Transverse colon (tissue), 4 donors: ENCODE data around the gene AVPR2.

ENCODE experiments used
- POLR2A ChIP-seq: fragments of 450-650 bp; IDR thresholded peaks from one replicate; pipeline ENCODE4 v1.6.1; 2016; ENCODE audit warnings: antibody characterized with exemption, mild to moderate bottlenecking, moderate library complexity
- POLR2AphosphoS5 ChIP-seq, 3 donors: sonication (generic); formaldehyde crosslinking; IDR thresholded peaks; one replicate each; pipeline ENCODE4 v1.6.1; 2016; ENCODE audit warnings: antibody characterized with exemption in 3 of 3
- TF ChIP-seq, protein P1 (sequence below), 5 experiments: fragments of 200-600 bp in 3 of 5; fragments of 450-650 bp in 2 of 5; sonication (generic) in 3 of 5; IDR thresholded peaks; 1 replicate in 2 of 5; 2 replicates in 3 of 5; pipeline ENCODE4 v1.5.1; 2016 to 2017; ENCODE audit warnings: antibody characterized with exemption in 5 of 5, inconsistent platforms in 3 of 5, mild to moderate bottlenecking in 2 of 5, moderate library complexity in 1 of 5

DNA sequence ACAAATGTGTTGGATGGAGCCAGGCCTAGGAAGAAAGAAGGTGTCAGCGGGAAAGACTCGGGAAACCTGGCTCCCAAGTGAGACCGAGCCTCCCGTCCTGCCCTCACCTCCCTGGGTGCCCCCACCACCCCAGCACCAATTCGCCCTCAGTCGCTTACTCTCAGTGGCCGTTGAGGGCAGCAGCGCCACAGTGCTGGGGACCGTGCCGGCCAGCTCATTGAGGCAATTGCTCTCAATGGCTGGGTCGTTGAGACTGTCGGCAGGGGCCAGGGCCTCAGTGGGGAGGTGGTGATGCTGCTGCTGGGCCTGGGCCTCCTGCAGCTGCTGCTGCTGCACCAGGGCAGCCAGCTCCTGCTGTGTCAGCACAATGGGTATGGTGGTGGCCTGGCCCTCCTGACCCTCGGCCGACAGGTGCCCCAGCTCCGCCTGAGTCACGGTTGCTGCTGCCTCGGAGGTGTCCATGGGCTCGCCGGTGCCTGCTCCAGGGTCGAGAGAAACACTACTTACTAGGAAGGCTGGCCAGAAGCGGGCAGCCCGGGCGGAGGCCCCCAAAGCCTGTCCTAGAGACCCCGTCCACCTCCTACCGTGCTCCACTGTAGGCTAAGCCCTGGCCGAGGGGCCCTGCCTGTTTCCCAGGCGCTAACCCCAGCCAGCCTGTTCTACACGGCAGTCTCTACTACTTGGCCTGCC is 47.4 kb downstream of the AVPR2 start:
- TF ChIP-seq, protein P1, sequence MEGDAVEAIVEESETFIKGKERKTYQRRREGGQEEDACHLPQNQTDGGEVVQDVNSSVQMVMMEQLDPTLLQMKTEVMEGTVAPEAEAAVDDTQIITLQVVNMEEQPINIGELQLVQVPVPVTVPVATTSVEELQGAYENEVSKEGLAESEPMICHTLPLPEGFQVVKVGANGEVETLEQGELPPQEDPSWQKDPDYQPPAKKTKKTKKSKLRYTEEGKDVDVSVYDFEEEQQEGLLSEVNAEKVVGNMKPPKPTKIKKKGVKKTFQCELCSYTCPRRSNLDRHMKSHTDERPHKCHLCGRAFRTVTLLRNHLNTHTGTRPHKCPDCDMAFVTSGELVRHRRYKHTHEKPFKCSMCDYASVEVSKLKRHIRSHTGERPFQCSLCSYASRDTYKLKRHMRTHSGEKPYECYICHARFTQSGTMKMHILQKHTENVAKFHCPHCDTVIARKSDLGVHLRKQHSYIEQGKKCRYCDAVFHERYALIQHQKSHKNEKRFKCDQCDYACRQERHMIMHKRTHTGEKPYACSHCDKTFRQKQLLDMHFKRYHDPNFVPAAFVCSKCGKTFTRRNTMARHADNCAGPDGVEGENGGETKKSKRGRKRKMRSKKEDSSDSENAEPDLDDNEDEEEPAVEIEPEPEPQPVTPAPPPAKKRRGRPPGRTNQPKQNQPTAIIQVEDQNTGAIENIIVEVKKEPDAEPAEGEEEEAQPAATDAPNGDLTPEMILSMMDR (IDR thresholded peaks at IDR 0.05): no peak
- no peak for TF ChIP-seq POLR2A
- no peak for TF ChIP-seq POLR2AphosphoS5 (IDR thresholded peaks at IDR 0.05)
